K562 (cell line): ENCODE measurements around the gene BEST2. TPM values are rescaled to one million over a fixed set of nuclear protein-coding genes. Genes with fewer than 3 reads are reported as not detected.
A peak's percentile ranks its signal among the peaks of the same experiment; 100 is the strongest.

Experiments
- CHD2 ChIP-seq: IDR thresholded peaks from 2 replicates; pipeline ENCODE4 v1.6.1; 2011; ENCODE audit warnings: low read depth, low read length
- HSF4 ChIP-seq: fragments of 250-450 bp; sonication (Bioruptor Pico); IDR thresholded peaks from 2 replicates; pipeline ENCODE4 v2.1.2; 2022; ENCODE audit warnings: mild to moderate bottlenecking, moderate library complexity, borderline replicate concordance
- JUNB ChIP-seq: fragments of 450-650 bp; formaldehyde crosslinking; conservative IDR thresholded peaks from 2 replicates; pipeline ENCODE4 v1.4.0; 2020; ENCODE audit warnings: mild to moderate bottlenecking
- MYBL2 ChIP-seq, 2 experiments: fragments of 450-650 bp in 1 of 2; sonication (generic) in 1 of 2; formaldehyde crosslinking in 1 of 2; IDR thresholded peaks; 2 replicates each; pipeline versions ENCODE4 v1.6.1 to v1.8.1; 2017 to 2022; ENCODE audit warnings: borderline replicate concordance in 1 of 2, inconsistent platforms in 1 of 2, low read depth in 1 of 2, mild to moderate bottlenecking in 1 of 2, missing genetic modification reagents in 1 of 2, moderate library complexity in 1 of 2
- NBN ChIP-seq: fragments of 450-650 bp; IDR thresholded peaks from 2 replicates; pipeline ENCODE4 v1.6.1; 2016; ENCODE audit warnings: low read depth, mild to moderate bottlenecking
- NCOR1 ChIP-seq: fragments of 450-650 bp; IDR thresholded peaks from 2 replicates; pipeline ENCODE4 v1.6.1; 2016; ENCODE audit warnings: mild to moderate bottlenecking, moderate library complexity
- SREBF2 ChIP-seq: sonication (generic); formaldehyde crosslinking; IDR thresholded peaks from 2 replicates; pipeline ENCODE4 v1.4.0; 2020; ENCODE audit warnings: mild to moderate bottlenecking, missing genetic modification reagents
- TOE1 ChIP-seq, 2 experiments: fragments of 450-650 bp in 1 of 2; sonication (generic) in 1 of 2; formaldehyde crosslinking in 1 of 2; IDR thresholded peaks; 2 replicates each; pipeline versions ENCODE4 v1.7.1 to v1.8.0; 2016 to 2022; ENCODE audit warnings: borderline replicate concordance in 2 of 2, mild to moderate bottlenecking in 2 of 2, antibody characterized with exemption in 1 of 2, inconsistent platforms in 1 of 2, low read depth in 1 of 2, missing genetic modification reagents in 1 of 2, moderate library complexity in 1 of 2
- ZEB2 ChIP-seq: fragments of 450-650 bp; IDR thresholded peaks from 2 replicates; pipeline ENCODE4 v1.6.1; 2016
- ZNF644 ChIP-seq: fragments of 200-800 bp; sonication (Bioruptor generic); IDR thresholded peaks from 2 replicates; pipeline ENCODE4 v1.6.1; 2016; ENCODE audit warnings: low read depth, missing genetic modification characterization, missing compliant biosample characterization
- polyA plus RNA-seq, 8 experiments: library from polyadenylated mRNA; depleted of rRNA in 4 of 8; stranded (reverse) in 5 of 8; unstranded in 3 of 8; fragments of >200 nt; fragmentation: Nextera tagmentation in 2 of 8; fragmentation: Illumina TruSeq in 1 of 8; extraction: Ambion mirVana in 2 of 8; extraction: Trizol in 1 of 8; gene quantifications; 2 replicates each; pipeline versions ENCODE4 v1.2.1 to v1.2.3, GENCODE V29; 2011 to 2014; ENCODE audit warnings: inconsistent platforms in 1 of 8, missing spikeins in 1 of 8
- total RNA-seq, 7 experiments: library from RNA; depleted of rRNA in 6 of 7; stranded (reverse); fragments of >200 nt in 6 of 7; fragmentation: Illumina TruSeq in 2 of 7; extraction: Trizol in 2 of 7; gene quantifications; 2 replicates each; pipeline versions ENCODE4 v1.2.1 to v1.2.3, GENCODE V29; 2011 to 2021; ENCODE audit warnings: low replicate concordance in 1 of 7
- TF ChIP-seq, protein P1 (sequence below): fragments of 250-450 bp; sonication (Bioruptor Pico); IDR thresholded peaks from 2 replicates; pipeline ENCODE4 v1.8.0; 2022; ENCODE audit warnings: inconsistent platforms, mild to moderate bottlenecking, moderate library complexity, borderline replicate concordance
- TF ChIP-seq, protein P2 (sequence below): fragments of 450-650 bp; formaldehyde crosslinking; IDR thresholded peaks from 2 replicates; pipeline ENCODE4 v1.4.0; 2020; ENCODE audit warnings: mild to moderate bottlenecking, mixed read lengths
- TF ChIP-seq, protein P3 (sequence below), 2 experiments: fragments of 450-650 bp; IDR thresholded peaks; 2 replicates each; pipeline ENCODE4 v1.6.1; 2016; ENCODE audit warnings: mild to moderate bottlenecking in 2 of 2, borderline replicate concordance in 1 of 2, low read depth in 1 of 2, moderate library complexity in 1 of 2

The BEST2 gene
- total and polyA plus RNA-seq, 9 of the 15 experiments (the other 6 are each of a cell fraction or from before 2014, with no cell fraction given) = not detected

DNA sequence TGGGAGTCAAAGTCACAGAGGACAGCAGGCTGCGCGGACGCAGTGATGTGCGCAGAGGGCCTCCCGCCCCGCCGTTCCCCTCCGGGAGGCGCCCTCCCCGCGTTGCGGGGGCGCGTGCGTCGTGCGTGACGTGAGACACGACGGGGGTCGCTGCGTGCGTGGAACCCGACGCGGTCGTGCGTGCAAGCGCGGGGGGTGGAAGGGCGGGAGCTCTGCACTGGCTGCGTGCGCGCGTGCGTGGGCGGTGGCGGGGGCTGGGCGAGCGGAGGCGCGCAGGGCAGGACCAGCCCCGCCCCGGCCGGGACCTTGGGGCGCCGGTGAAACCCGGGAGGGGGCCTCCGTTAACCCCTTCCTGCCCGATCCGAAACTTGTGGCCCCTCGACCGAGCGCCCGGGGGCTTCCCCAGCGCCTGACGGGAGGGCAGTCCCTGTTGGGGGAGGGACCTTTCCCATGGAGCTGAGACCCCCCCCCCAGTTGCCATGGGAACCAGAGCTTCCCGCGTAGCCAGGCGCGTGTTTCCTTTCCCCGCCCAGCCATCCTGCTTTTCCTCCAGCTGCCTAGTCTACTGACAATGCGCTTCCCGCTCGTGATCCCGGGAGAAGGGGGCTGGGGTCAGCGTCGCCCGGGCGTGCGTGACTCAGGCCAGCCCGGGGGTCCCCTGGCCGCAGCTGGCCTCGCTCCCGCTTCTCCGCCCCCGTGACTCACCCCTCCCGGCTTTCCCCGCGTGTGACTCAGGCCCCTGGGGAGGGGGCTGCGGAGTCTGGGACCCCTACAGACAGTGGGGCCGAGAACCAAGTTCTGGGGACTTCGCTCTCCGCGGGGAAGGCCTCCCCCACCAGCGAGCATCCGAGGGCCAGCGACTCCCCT, 31.1 kb downstream of the BEST2 start (continued):
- TF ChIP-seq, protein P1, sequence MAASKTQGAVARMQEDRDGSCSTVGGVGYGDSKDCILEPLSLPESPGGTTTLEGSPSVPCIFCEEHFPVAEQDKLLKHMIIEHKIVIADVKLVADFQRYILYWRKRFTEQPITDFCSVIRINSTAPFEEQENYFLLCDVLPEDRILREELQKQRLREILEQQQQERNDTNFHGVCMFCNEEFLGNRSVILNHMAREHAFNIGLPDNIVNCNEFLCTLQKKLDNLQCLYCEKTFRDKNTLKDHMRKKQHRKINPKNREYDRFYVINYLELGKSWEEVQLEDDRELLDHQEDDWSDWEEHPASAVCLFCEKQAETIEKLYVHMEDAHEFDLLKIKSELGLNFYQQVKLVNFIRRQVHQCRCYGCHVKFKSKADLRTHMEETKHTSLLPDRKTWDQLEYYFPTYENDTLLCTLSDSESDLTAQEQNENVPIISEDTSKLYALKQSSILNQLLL (CRISPR knock-in tag) = no peak
- TF ChIP-seq SREBF2 (CRISPR knock-in tag) (no peak), ZEB2 (0 out of 2 replicates have a peak, but pooled peaks have one; percentile 63), ZNF644 (tag) (0 out of 2 replicates have a peak, but pooled peaks have one; percentile 9), HSF4 (CRISPR knock-in tag) (no peak), NBN (0 out of 2 replicates have a peak, but pooled peaks have one; percentile 19), JUNB (0 out of 2 replicates have a peak, but pooled peaks have one; percentile 21), NCOR1 (peak; percentile 48), TOE1 (IDR thresholded peaks at IDR 0.05; ENCODE audit: borderline replicate concordance) (peak; percentile 66; the same call in 1 of the 2 replicates), TOE1 (CRISPR knock-in tag; IDR thresholded peaks at IDR 0.05; ENCODE audit: borderline replicate concordance, low read depth) (no peak), MYBL2 (IDR thresholded peaks at IDR 0.05; ENCODE audit: low read depth) (no peak), MYBL2 (CRISPR knock-in tag; IDR thresholded peaks at IDR 0.05; ENCODE audit: borderline replicate concordance) (no peak), CHD2 (peak; percentile 38; the same call in 1 of the 2 replicates)
- TF ChIP-seq, protein P2, sequence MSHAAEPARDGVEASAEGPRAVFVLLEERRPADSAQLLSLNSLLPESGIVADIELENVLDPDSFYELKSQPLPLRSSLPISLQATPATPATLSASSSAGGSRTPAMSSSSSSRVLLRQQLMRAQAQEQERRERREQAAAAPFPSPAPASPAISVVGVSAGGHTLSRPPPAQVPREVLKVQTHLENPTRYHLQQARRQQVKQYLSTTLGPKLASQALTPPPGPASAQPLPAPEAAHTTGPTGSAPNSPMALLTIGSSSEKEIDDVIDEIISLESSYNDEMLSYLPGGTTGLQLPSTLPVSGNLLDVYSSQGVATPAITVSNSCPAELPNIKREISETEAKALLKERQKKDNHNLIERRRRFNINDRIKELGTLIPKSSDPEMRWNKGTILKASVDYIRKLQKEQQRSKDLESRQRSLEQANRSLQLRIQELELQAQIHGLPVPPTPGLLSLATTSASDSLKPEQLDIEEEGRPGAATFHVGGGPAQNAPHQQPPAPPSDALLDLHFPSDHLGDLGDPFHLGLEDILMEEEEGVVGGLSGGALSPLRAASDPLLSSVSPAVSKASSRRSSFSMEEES (CRISPR knock-in tag) = no peak
- TF ChIP-seq, protein P3, sequence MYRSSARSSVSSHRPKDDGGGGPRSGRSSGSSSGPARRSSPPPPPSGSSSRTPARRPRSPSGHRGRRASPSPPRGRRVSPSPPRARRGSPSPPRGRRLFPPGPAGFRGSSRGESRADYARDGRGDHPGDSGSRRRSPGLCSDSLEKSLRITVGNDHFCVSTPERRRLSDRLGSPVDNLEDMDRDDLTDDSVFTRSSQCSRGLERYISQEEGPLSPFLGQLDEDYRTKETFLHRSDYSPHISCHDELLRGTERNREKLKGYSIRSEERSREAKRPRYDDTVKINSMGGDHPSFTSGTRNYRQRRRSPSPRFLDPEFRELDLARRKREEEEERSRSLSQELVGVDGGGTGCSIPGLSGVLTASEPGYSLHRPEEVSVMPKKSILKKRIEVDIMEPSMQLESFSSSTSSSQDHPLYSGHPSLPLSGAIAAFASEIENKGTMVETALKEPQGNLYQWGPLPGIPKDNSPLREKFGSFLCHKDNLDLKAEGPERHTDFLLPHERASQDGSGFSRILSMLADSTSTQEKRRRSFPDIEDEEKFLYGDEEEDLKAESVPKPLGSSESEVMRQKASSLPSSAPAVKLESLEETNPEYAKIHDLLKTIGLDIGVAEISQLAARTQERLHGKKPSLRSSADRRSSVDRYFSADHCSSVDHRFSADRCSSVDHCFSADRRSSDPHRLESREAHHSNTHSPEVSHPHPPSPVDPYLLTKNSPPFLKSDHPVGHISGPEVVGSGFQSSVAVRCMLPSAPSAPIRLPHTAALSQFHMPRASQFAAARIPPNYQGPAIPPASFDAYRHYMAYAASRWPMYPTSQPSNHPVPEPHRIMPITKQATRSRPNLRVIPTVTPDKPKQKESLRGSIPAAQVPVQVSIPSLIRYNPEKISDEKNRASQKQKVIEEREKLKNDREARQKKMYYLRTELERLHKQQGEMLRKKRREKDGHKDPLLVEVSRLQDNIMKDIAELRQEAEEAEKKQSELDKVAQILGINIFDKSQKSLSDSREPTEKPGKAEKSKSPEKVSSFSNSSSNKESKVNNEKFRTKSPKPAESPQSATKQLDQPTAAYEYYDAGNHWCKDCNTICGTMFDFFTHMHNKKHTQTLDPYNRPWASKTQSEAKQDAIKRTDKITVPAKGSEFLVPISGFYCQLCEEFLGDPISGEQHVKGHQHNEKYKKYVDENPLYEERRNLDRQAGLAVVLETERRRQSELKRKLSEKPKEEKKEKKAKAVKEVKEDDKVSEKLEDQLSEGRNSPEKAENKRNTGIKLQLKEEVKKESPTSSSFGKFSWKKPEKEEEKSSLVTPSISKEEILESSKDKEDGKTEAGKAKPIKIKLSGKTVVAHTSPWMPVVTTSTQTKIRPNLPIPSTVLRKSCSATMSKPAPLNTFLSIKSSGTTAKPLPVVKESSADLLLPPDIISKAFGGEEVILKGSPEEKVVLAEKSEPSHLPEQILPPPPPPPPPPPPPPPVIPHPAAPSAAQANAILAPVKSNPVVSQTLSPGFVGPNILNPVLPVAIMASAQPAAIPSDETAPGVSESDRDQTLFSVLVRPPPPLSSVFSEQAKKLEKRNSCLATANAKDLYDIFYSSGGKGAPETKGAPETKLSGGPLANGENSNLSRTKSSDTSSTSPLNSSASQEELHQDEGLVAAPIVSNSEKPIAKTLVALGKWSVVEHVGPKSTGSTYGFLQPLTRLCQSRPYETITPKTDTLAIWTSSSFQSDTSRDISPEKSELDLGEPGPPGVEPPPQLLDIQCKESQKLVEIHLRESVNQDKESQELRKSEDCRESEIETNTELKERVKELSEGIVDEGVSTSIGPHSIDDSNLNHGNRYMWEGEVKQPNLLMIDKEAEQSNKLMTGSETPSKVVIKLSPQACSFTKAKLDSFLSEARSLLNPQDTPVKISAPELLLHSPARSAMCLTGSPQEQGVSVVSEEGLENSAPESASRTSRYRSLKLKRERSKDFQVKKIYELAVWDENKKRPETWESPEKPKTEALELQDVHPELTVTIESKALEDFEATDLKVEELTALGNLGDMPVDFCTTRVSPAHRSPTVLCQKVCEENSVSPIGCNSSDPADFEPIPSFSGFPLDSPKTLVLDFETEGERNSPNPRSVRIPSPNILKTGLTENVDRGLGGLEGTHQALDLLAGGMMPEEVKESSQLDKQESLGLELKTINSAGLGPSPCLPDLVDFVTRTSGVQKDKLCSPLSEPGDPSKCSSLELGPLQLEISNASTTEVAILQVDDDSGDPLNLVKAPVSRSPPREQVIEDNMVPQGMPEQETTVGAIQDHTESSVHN (IDR thresholded peaks at IDR 0.05; ENCODE audit: borderline replicate concordance in 1 of 2, low read depth in 1 of 2) = no peak
